Caco-2 (cell line): ENCODE measurements around the gene CACNA2D4. TPM values are rescaled to one million over a fixed set of nuclear protein-coding genes. Genes with fewer than 3 reads are reported as not detected.

Source experiments
- BruUV-seq: library from RNA; stranded (reverse); fragments of 400-500 nt; replicated peaks from 2 replicates; lab custom pipeline; 2021; lab: Mats Ljungman, UMichigan
- CTCF ChIA-PET: fragments of 300-600 bp; sonication (Branson Sonifier 250); formaldehyde crosslinking; loops from one replicate; lab custom pipeline; 2022; ENCODE audit warnings: antibody characterized with exemption; lab: Charles Lee
- POLR2A ChIA-PET: fragments of 300-600 bp; sonication (Branson Sonifier 250); formaldehyde crosslinking; loops from one replicate; lab custom pipeline; 2022; ENCODE audit warnings: antibody characterized with exemption; lab: Charles Lee
- DNase-seq, 2 experiments: peaks; one replicate each; pipeline versions ENCODE4 v3.0.0 to v3.0.0-alpha.2; 2020 to 2022
- H3K27me3 ChIP-seq: replicated peaks from 2 replicates; pipeline ENCODE4 v1.6.0; 2011; ENCODE audit warnings: low read length; ENCODE audit not compliant: control insufficient read depth, insufficient read depth
- H3K36me3 ChIP-seq: 2 replicates; pipeline ENCODE4 v1.5.1; 2011; ENCODE audit warnings: low read length; ENCODE audit not compliant: control insufficient read depth, insufficient read depth
- H3K4me1 ChIP-seq: fragments of 250-450 bp; sonication (Bioruptor Pico); 2 replicates; pipeline ENCODE4 v1.5.1; 2020; ENCODE audit warnings: mild to moderate bottlenecking
- H3K4me3 ChIP-seq: 2 replicates; pipeline ENCODE4 v1.5.1; 2011; ENCODE audit warnings: low read depth, mild to moderate bottlenecking, control low read depth, low read length
- H3K9me3 ChIP-seq: fragments of 250-450 bp; sonication (Bioruptor Pico); 2 replicates; pipeline ENCODE4 v1.5.1; 2020; ENCODE audit warnings: mild to moderate bottlenecking, moderate library complexity
- H3K27ac Mint-ChIP-seq: one replicate; pipeline ENCODE4 v1.8.0; 2022; ENCODE audit warnings: mixed read lengths; ENCODE audit not compliant: unreplicated experiment
- H3K27me3 Mint-ChIP-seq: one replicate; pipeline ENCODE4 v1.8.0; 2022; ENCODE audit warnings: mixed read lengths; ENCODE audit not compliant: insufficient read depth, unreplicated experiment
- H3K36me3 Mint-ChIP-seq: one replicate; pipeline ENCODE4 v1.8.0; 2022; ENCODE audit warnings: mild to moderate bottlenecking, mixed read lengths; ENCODE audit not compliant: insufficient read depth, unreplicated experiment
- H3K4me1 Mint-ChIP-seq: one replicate; pipeline ENCODE4 v1.8.0; 2022; ENCODE audit warnings: low read depth, mixed read lengths; ENCODE audit not compliant: unreplicated experiment
- H3K4me3 Mint-ChIP-seq: one replicate; pipeline ENCODE4 v1.8.0; 2022; ENCODE audit warnings: mild to moderate bottlenecking, moderate library complexity, mixed read lengths; ENCODE audit not compliant: unreplicated experiment
- H3K9me3 Mint-ChIP-seq: one replicate; pipeline ENCODE4 v1.8.0; 2022; ENCODE audit warnings: mixed read lengths; ENCODE audit not compliant: unreplicated experiment
- intact Hi-C: fragments of 100-400 bp; cut with micrococcal nuclease; formaldehyde crosslinking; loops from one replicate; pipeline ENCODE4 v1.10.0; 2022; ENCODE audit not compliant: unreplicated experiment
- total RNA-seq: library from RNA; stranded (reverse); gene quantifications from 2 replicates; pipeline ENCODE4 v1.2.3, GENCODE V29; 2022
- TF ChIP-seq, protein P1 (sequence below), 2 experiments: fragments of 200-600 bp in 1 of 2; IDR thresholded peaks; 1 replicate in 1 of 2; 2 replicates in 1 of 2; pipeline versions ENCODE4 v1.5.1 to v1.8.0; 2011 to 2022; ENCODE audit warnings: antibody characterized with exemption in 1 of 2, control low read depth in 1 of 2, inconsistent platforms in 1 of 2, low read depth in 1 of 2, low read length in 1 of 2, mild to moderate bottlenecking in 1 of 2, moderate library complexity in 1 of 2; ENCODE audit not compliant: insufficient read depth in 1 of 2, severe bottlenecking in 1 of 2, unreplicated experiment in 1 of 2

CACNA2D4 gene
- total RNA-seq, 1 experiment from 2014 or later: 2.2 TPM

DNA sequence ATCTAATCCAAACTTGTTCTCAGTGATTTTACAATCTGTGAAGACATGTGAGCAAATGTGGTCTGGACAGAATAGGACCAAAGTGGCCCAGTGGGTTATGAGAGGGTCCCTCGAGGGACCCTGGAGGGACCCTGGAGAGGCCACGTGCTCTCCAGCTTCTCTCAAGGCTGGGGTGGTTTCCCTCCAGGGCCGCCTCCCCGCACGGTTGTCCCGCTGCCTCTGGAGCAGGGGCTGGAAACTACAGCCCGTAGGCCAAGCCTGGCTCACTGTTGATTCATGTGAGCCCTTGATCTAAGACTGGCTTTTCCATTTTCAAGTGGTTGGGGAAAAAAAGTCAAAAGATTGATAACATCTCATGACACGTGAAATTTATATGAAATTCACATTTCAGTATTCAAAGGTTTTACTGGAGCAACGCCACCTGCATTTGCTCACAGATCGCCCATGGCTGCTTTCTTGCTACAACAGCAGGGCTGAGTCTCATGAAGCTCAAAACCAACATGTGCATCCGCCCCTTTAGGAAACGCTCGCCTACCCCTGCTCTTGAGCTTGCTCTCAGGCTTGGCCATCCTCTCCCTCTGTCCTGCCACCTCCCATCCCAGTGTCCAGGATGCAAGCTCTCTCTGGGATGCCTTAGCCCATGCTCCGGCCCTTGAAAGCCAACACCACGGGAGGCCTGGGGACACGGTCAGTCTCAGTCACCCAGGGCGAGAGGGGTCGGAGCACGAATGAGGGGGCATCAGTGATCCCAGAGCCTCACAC lies 110.2 kb downstream of the CACNA2D4 start:
- Mint-ChIP-seq H3K27ac (no peak overlapping the region), H3K36me3 (no peaks in the 10 kb centered on the region), H3K27me3 (no peaks in the 10 kb centered on the region), H3K4me3 (no peak overlapping the region), H3K4me1 (peaks cover 14% of the 10 kb centered on the region), H3K9me3 (no peaks in the 10 kb centered on the region)
- no peaks in the 10 kb centered on the region for H3K27me3 ChIP-seq
- H3K36me3 ChIP-seq: no peaks in the 10 kb centered on the region
- TF ChIP-seq, protein P1, sequence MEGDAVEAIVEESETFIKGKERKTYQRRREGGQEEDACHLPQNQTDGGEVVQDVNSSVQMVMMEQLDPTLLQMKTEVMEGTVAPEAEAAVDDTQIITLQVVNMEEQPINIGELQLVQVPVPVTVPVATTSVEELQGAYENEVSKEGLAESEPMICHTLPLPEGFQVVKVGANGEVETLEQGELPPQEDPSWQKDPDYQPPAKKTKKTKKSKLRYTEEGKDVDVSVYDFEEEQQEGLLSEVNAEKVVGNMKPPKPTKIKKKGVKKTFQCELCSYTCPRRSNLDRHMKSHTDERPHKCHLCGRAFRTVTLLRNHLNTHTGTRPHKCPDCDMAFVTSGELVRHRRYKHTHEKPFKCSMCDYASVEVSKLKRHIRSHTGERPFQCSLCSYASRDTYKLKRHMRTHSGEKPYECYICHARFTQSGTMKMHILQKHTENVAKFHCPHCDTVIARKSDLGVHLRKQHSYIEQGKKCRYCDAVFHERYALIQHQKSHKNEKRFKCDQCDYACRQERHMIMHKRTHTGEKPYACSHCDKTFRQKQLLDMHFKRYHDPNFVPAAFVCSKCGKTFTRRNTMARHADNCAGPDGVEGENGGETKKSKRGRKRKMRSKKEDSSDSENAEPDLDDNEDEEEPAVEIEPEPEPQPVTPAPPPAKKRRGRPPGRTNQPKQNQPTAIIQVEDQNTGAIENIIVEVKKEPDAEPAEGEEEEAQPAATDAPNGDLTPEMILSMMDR (IDR thresholded peaks at IDR 0.05; ENCODE audit: insufficient read depth in 1 of 2, low read depth in 1 of 2, low read length in 1 of 2, severe bottlenecking in 1 of 2, unreplicated experiment in 1 of 2): no peak
- H3K9me3 ChIP-seq: no peaks in the 10 kb centered on the region
- DNase-seq: no peak
- BruUV-seq: no TSS peak
- no peak overlapping the region for H3K4me3 ChIP-seq
- H3K4me1 ChIP-seq: peaks cover 17% of the 10 kb centered on the region
- POLR2A ChIA-PET: no interaction called here
- CTCF ChIA-PET: interaction anchor here (1.7 kb wide), 1 partner anchor 155 kb away, joined by 3 read pairs; no protein-coding TSS in a partner anchor
- intact Hi-C loops: no loop called here

DNA sequence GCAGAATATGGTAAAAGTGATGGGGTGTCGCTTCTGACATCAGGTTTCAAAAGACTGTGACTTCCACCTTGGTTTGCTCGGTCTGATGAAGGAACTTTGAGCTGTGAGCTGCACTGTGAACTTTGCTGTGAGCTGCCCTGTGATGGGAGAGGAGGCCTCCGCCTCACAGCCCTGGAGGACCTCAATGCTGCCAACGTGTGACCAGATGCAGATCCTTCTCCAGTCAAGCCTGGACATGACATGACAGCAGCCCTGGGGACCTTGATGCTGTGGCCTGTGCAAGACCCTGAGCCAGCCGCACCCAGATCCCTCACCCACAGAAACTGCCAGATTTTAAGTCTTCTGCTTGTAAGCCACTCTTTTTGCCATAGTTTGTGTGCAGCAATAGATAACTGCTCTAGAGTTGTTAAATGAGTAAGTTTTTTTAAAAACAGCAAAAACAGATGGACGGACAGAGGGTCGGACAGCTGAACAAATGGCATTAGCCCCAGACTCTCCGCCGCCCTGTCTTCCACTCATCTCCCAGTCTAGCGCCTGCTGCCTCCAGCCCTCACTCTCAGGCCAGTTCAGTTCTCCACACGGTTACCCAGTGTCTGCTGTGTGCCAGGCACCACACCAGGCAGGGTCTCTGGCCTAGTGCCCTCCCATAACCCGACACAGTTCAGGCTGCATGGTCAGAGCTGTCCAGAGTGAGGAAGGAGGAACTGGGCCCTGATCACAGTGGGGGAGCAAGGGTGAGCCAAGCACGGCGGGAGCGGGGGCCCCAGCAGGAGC lies 111.2 kb downstream of the CACNA2D4 start:
- no peak for DNase-seq
- no peak overlapping the region for H3K4me3 ChIP-seq
- CTCF ChIA-PET: interaction anchor here (1.0 to 1.2 kb wide), 2 partner anchors 12 to 132 kb away, joined by 3 to 4 read pairs; no protein-coding TSS in a partner anchor
- Mint-ChIP-seq H3K27me3 (no peaks in the 10 kb centered on the region), H3K36me3 (no peaks in the 10 kb centered on the region), H3K4me1 (peaks cover 14% of the 10 kb centered on the region), H3K4me3 (no peak overlapping the region), H3K9me3 (no peaks in the 10 kb centered on the region), H3K27ac (no peak overlapping the region)
- no peaks in the 10 kb centered on the region for H3K9me3 ChIP-seq
- POLR2A ChIA-PET: no interaction called here
- intact Hi-C loops: no loop called here
- H3K4me1 ChIP-seq: peaks cover 8% of the 10 kb centered on the region
- no peaks in the 10 kb centered on the region for H3K27me3 ChIP-seq
- H3K36me3 ChIP-seq: no peaks in the 10 kb centered on the region
- TF ChIP-seq, protein P1 (IDR thresholded peaks at IDR 0.05; ENCODE audit: insufficient read depth in 1 of 2, low read depth in 1 of 2, low read length in 1 of 2, severe bottlenecking in 1 of 2, unreplicated experiment in 1 of 2): no peak
- BruUV-seq: no TSS peak

DNA sequence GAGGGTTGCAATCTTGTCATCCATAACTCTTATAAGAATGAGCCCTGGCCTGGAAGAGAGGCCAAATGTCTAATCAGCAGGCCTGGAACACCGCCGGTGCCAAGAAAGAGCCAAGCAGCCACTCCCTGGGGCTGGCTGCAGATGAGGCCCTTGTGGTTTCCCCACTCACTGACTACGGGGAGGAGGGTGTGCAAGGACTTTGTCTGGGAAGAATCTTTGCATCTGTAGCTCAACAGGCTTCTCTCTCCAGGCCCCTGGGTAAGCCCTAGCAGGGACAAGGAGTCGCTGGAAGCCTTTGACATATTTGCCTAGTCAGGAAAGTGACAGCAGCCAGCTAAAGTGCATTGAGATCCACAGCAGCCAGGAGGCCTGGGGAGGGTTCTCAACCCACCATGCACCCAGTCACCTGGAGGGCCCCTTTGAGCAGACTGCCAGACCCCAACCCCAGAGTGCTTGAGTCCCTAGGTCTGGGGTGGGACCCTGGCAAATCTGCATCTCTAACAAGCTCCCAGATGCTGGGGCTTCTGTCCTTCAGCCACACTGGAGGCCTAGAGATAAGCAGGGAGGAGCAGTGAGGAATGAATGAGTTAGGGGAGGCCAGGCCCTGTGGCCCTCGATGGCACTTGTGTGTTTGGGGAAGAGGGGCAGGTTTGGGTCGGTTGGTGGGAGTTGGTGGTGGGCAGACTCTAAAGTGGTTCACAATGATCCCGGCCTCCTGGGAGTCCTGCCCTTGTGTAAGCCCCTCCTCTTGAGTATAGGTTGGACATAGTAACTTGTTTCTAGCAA lies 112.0 kb downstream of the CACNA2D4 start:
- TF ChIP-seq, protein P1 (IDR thresholded peaks at IDR 0.05; ENCODE audit: insufficient read depth in 1 of 2, low read depth in 1 of 2, low read length in 1 of 2, severe bottlenecking in 1 of 2, unreplicated experiment in 1 of 2): no peak
- Histone ChIP-seq H3K27me3 (no peaks in the 10 kb centered on the region), H3K4me3 (no peak overlapping the region), H3K4me1 (peaks cover 6% of the 10 kb centered on the region; the same call in 1 of the 2 replicates), H3K9me3 (no peaks in the 10 kb centered on the region), H3K36me3 (no peaks in the 10 kb centered on the region)
- peaks cover 11% of the 10 kb centered on the region for H3K4me1 Mint-ChIP-seq
- H3K36me3 Mint-ChIP-seq: no peaks in the 10 kb centered on the region
- no TSS peak for BruUV-seq
- H3K4me3 Mint-ChIP-seq: no peak overlapping the region
- no peaks in the 10 kb centered on the region for H3K9me3 Mint-ChIP-seq
- no peaks in the 10 kb centered on the region for H3K27me3 Mint-ChIP-seq
- intact Hi-C loops: no loop called here
- H3K27ac Mint-ChIP-seq: no peak overlapping the region
- ChIA-PET POLR2A (no interaction called here), CTCF (interaction anchor here (1.0 to 1.2 kb wide), 2 partner anchors 11 to 133 kb away, joined by 3 to 4 read pairs; no protein-coding TSS in a partner anchor)
- DNase-seq: no peak
